ENCODE measurements around the gene PARP12.

The PARP12 gene

DNA sequence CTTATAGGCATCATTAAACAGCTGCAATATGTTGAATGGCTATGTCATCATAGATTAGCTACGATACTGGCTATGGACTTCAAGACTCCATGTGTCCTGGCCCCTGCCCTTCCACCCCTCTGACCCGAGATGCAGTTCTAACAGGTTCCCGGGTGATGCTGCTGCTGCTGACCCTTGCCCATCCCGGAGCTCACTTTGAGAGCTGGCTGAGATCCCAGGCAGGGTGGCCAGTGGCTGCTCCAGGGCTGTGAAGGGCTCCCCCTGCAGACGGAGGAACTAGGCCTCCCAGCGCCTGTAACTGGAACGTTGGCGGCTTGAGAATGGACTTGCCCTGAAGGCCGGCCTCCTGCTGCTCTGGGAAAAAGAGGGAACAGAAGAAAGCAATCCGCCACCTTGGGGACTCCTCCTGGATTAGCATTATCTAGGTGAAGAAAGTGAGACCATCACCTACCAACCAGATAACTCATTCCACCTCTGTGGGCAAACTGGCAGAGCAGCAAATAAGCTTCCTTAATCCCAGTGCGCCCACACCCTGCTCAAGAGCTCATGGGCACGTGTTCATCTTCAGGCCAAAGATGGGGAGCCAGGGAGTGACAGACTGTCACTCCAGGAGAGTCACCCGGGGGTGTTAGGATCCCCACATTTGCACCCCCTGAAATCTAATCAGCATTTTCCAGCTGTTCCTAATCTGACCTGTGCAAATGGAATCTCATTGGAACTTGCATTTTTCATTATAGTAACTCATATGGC is 56.8 kb downstream of the PARP12 start:
- DNase-seq (ENCODE audit: low read depth) = peak; percentile 13

DNA sequence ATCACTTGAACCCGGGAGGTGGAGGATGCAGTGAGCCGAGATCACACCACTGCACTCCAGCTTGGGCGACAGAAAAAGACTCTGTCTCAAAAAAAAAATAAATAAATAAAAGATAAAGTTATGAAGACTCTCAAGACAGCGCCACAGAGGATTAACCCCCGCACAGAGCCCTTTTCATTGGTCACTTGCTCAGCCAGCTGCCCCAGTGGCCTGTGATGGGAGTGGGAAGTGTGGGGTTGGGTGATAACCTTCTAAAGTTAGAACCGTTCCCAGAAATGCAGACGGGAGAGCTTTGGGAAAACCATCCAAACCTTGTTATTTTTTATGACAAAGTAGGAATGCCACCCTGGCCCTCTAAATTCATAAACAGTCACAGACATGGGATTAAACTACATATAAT is 57.4 kb downstream of the PARP12 start:
- TF ChIP-seq, protein P1, sequence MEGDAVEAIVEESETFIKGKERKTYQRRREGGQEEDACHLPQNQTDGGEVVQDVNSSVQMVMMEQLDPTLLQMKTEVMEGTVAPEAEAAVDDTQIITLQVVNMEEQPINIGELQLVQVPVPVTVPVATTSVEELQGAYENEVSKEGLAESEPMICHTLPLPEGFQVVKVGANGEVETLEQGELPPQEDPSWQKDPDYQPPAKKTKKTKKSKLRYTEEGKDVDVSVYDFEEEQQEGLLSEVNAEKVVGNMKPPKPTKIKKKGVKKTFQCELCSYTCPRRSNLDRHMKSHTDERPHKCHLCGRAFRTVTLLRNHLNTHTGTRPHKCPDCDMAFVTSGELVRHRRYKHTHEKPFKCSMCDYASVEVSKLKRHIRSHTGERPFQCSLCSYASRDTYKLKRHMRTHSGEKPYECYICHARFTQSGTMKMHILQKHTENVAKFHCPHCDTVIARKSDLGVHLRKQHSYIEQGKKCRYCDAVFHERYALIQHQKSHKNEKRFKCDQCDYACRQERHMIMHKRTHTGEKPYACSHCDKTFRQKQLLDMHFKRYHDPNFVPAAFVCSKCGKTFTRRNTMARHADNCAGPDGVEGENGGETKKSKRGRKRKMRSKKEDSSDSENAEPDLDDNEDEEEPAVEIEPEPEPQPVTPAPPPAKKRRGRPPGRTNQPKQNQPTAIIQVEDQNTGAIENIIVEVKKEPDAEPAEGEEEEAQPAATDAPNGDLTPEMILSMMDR (IDR thresholded peaks at IDR 0.05; ENCODE audit: insufficient read depth, low read depth, low read length, missing control alignments) = no peak
- no peak overlapping the region for H3K4me3 ChIP-seq (ENCODE audit: low read depth, low read length)
- no peak for DNase-seq (ENCODE audit: low read depth)

More for the DNA sequence above, 56.8 kb downstream of the PARP12 start:
- TF ChIP-seq, protein P1 (IDR thresholded peaks at IDR 0.05; ENCODE audit: insufficient read depth, low read depth, low read length, missing control alignments) = peak; percentile 31
- H3K4me3 ChIP-seq (ENCODE audit: low read depth, low read length) = no peak overlapping the region

DNA sequence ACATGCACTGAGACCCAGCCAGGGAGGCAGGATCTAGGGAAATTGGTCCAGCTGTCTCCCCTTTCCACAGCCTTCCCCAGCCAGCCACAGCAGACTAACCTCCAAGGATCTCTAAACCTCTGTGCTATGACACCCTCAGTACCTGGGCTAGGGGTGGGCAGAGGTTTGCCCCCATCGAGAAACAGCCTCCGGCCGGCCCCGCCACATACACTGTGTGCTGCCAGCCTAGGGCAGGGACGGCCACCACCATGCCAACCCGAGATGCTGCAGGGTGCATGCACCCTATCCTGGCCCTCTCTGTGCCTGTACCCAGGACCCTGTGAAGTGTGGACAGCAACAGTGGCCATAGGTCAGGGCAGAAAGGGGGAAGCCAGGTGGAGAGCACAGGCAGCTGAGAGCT is 58.1 kb downstream of the PARP12 start:
- no peak overlapping the region for H3K4me3 ChIP-seq (ENCODE audit: low read depth, low read length)
- DNase-seq (ENCODE audit: low read depth) = no peak
- TF ChIP-seq, protein P1 (IDR thresholded peaks at IDR 0.05; ENCODE audit: insufficient read depth, low read depth, low read length, missing control alignments) = no peak

DNA sequence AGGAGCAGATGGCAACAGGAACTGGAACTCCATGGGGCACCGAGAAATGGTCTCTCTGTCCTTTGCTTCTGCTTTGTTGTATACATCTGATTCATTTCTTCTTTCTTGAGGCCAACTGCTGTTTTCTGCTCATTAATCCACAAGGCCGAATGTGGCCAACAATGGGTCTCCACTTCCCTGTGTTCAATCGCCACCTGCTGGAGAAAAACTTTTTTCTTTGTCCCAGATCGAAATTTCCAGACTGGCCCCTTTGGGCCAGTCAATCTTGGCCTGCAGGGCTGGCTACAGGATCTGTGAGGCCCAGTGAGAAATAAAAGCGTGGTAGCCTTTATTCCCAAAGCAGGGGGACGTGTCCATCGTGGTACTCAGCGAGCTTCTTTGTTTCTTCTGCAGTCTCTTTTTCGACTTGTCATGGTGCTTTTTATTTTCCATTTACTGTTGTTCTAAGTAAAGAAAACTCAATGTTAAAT is 58.8 kb downstream of the PARP12 start:
- H3K4me3 ChIP-seq (ENCODE audit: low read depth, low read length) = no peak overlapping the region
- DNase-seq (ENCODE audit: low read depth) = peak; percentile 75

DNA sequence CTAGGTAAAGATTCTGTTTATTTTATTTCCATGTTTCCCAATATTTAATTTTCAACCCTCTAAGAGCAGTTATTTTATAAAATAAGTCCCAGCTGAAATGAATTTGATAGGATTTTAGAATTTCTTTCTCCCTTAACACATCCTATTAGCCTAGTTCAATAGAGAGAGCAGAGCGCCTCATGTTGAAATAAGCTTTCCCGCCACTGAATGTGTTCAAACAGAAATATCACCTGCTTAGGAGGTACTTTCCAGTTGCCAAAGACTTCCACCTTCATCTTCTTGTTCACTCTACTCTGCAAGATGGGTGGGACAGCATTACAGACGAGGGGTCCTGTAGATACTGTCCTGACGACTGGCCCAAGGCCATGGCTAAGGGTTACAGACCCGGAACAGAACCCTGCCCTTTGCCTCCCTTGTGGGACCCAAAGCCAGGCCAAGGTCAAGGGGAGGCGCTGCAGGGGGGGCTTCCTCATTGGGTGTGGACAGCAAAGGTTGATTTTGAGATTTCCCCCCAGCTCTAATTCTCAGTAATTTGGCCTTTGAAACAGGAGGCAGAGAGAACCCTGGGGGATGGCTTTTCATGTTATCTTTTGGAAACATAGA is 62.0 kb downstream of the PARP12 start:
- H3K4me3 ChIP-seq (ENCODE audit: low read depth, low read length) = no peak overlapping the region
- DNase-seq (ENCODE audit: low read depth) = no peak
- TF ChIP-seq, protein P1 (IDR thresholded peaks at IDR 0.05; ENCODE audit: insufficient read depth, low read depth, low read length, missing control alignments) = no peak

More for the DNA sequence above, 58.8 kb downstream of the PARP12 start:
- TF ChIP-seq, protein P1 (IDR thresholded peaks at IDR 0.05; ENCODE audit: insufficient read depth, low read depth, low read length, missing control alignments) = peak; percentile 44

DNA sequence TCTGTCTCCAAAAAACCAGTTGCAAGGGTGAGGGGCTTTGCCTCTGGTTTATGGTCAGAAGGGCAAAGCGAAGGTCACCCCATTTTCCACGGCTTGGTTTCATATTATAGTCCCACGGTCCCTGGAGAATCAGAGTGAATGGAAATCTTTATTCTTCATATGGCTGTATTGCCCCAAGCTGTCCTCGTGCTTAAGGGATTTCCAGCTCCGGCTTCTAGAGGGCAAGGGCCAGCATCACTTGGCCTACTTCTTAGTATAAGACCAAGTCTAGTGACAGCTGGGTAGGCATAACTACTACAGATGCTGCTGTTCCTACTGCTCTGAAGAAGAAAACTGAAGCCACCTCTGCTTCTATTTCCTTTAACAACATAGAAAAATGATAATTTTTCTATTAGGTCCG is 63.2 kb downstream of the PARP12 start:
- TF ChIP-seq, protein P1 (IDR thresholded peaks at IDR 0.05; ENCODE audit: insufficient read depth, low read depth, low read length, missing control alignments) = no peak
- no peak for DNase-seq (ENCODE audit: low read depth)
- no peak overlapping the region for H3K4me3 ChIP-seq (ENCODE audit: low read depth, low read length)

All from GM12865 (cell line).